Measurements from ENCODE around the gene SAYSD1.

DNA sequence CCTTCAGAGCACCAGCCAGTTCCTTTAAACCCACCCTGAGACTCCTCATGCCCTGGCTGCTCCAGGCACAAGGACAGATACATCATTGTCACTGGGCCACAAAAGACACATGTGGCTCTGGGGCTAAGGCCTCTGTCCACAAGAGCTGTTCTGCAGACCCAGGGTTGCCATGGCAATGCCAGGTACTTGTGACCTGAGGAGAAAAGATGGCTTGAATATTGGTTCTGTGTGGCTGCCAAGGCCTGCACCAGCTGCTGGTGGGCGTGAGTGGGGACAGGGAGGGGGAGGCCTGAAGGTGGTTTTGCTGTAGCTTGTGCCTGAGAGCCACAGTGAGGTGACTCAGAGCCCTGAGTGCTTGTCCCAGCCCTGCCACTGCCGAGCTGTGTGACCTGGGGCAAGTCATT, 31.8 kb downstream of the SAYSD1 start:
- no peak for TF ChIP-seq POLR2AphosphoS5 (IDR thresholded peaks at IDR 0.05; ENCODE audit: low read depth, low read length)
- TF ChIP-seq TAF1 (IDR thresholded peaks at IDR 0.05; ENCODE audit: borderline replicate concordance, insufficient read depth, low read length), result no peak
- TF ChIP-seq, protein P1, sequence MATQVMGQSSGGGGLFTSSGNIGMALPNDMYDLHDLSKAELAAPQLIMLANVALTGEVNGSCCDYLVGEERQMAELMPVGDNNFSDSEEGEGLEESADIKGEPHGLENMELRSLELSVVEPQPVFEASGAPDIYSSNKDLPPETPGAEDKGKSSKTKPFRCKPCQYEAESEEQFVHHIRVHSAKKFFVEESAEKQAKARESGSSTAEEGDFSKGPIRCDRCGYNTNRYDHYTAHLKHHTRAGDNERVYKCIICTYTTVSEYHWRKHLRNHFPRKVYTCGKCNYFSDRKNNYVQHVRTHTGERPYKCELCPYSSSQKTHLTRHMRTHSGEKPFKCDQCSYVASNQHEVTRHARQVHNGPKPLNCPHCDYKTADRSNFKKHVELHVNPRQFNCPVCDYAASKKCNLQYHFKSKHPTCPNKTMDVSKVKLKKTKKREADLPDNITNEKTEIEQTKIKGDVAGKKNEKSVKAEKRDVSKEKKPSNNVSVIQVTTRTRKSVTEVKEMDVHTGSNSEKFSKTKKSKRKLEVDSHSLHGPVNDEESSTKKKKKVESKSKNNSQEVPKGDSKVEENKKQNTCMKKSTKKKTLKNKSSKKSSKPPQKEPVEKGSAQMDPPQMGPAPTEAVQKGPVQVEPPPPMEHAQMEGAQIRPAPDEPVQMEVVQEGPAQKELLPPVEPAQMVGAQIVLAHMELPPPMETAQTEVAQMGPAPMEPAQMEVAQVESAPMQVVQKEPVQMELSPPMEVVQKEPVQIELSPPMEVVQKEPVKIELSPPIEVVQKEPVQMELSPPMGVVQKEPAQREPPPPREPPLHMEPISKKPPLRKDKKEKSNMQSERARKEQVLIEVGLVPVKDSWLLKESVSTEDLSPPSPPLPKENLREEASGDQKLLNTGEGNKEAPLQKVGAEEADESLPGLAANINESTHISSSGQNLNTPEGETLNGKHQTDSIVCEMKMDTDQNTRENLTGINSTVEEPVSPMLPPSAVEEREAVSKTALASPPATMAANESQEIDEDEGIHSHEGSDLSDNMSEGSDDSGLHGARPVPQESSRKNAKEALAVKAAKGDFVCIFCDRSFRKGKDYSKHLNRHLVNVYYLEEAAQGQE (IDR thresholded peaks at IDR 0.05; ENCODE audit: insufficient read depth in 1 of 2, low read depth in 2 of 2, low read length in 2 of 2), result no peak
- TF ChIP-seq FOXP2 (optimal IDR thresholded peaks at IDR 0.05; ENCODE audit: borderline replicate concordance, extremely low read depth, extremely low read length, insufficient read depth), result no peak
- no peak for TF ChIP-seq SIN3A (IDR thresholded peaks at IDR 0.05; ENCODE audit: borderline replicate concordance, insufficient read depth, low read length)

All from PFSK-1 (cell line).